Measurements from ENCODE around the gene SLC35B2.

DNA sequence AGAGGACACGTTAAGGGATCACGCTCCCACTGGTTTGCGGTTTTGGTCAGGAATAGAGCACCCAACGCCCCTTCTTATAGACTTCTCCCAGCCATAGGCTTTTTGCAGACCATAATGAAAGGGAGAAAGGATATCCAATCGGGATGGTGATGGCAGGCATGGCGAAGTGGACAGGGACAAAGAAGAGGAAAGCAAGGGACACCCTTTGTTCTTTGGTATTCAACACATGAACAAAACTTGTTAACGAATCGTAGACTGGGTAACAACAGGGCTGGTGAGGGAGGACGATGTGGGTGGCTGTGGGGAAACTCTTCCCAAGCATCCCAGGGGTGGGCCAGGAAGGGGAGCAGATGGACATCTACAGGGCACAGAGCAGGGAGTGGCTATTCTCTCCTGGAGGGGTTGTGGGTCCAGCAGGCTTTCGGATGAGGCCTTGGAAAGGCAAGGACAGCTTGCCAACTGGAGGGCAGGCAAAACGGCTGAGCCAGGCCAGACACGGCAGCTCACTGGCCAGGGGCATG lies 11.9 kb downstream of the SLC35B2 start:
- no peak for TF ChIP-seq POLR2AphosphoS5 (IDR thresholded peaks at IDR 0.05; ENCODE audit: low read depth, low read length)
- TF ChIP-seq SIN3A (IDR thresholded peaks at IDR 0.05; ENCODE audit: borderline replicate concordance, insufficient read depth, low read length) = no peak
- TF ChIP-seq, protein P1, sequence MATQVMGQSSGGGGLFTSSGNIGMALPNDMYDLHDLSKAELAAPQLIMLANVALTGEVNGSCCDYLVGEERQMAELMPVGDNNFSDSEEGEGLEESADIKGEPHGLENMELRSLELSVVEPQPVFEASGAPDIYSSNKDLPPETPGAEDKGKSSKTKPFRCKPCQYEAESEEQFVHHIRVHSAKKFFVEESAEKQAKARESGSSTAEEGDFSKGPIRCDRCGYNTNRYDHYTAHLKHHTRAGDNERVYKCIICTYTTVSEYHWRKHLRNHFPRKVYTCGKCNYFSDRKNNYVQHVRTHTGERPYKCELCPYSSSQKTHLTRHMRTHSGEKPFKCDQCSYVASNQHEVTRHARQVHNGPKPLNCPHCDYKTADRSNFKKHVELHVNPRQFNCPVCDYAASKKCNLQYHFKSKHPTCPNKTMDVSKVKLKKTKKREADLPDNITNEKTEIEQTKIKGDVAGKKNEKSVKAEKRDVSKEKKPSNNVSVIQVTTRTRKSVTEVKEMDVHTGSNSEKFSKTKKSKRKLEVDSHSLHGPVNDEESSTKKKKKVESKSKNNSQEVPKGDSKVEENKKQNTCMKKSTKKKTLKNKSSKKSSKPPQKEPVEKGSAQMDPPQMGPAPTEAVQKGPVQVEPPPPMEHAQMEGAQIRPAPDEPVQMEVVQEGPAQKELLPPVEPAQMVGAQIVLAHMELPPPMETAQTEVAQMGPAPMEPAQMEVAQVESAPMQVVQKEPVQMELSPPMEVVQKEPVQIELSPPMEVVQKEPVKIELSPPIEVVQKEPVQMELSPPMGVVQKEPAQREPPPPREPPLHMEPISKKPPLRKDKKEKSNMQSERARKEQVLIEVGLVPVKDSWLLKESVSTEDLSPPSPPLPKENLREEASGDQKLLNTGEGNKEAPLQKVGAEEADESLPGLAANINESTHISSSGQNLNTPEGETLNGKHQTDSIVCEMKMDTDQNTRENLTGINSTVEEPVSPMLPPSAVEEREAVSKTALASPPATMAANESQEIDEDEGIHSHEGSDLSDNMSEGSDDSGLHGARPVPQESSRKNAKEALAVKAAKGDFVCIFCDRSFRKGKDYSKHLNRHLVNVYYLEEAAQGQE (IDR thresholded peaks at IDR 0.05; ENCODE audit: insufficient read depth in 1 of 2, low read depth in 2 of 2, low read length in 2 of 2) = no peak

Measured in PFSK-1 (cell line).